Measurements from ENCODE around the gene PLXDC1. TPM values are rescaled to one million over a fixed set of nuclear protein-coding genes. Genes with fewer than 3 reads are reported as not detected.

The PLXDC1 gene
- total and polyA plus RNA-seq, 2 of the 8 experiments (the other 6 are each of a cell fraction or from before 2014, with no cell fraction given): 4.1 to 14.6 TPM

DNA sequence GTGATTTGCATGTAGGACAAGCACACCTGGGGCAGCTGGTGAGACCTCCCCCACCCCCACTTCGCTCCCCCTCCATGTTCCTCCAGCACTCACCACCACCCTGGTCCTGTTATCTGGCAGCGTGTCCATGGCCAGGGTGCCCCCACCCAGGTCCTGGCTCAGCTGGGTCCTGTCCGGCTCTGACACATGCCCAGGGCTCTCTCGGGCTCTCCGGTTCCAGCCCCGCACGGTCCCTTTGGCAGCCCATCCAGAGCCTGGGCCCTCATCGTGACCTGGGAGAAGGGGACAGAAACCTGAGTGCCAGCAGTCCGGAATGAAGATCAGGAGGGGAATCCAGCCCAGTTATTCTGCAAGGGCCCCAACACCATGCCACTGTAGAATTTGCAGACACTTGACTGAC is 11.9 kb downstream of the PLXDC1 start (continued):
- TF ChIP-seq SIRT6 (IDR thresholded peaks at IDR 0.05; ENCODE audit: low read length) (no peak), RAD21 (IDR thresholded peaks at IDR 0.05 in 1 of 2, conservative IDR thresholded peaks at IDR 0.05 in 1 of 2; ENCODE audit: low read depth in 2 of 2, low read length in 2 of 2) (no peak), JUN (IDR thresholded peaks at IDR 0.05; ENCODE audit: low read depth, low read length) (no peak), KDM1A (IDR thresholded peaks at IDR 0.05; ENCODE audit: borderline replicate concordance, low read length) (no peak), TBP (IDR thresholded peaks at IDR 0.05; ENCODE audit: low read depth, low read length) (no peak)

All from H1 (cell line).